Measurements from ENCODE around the gene ATP6V0E1. TPM values are rescaled to one million over a fixed set of nuclear protein-coding genes. Genes with fewer than 3 reads are reported as not detected.

ATP6V0E1 gene
- total and polyA plus RNA-seq, 2 of the 8 experiments (the other 6 are each of a cell fraction or from before 2014, with no cell fraction given), result 108 to 134 TPM

GRCh38 chr5:173045474-173045873 lies 61.9 kb downstream of the ATP6V0E1 start:
- Histone ChIP-seq H3K18ac (ENCODE audit: extremely low read depth, low read length) (no peak overlapping the region), H2AK5ac (ENCODE audit: low read depth, low read length) (no peak overlapping the region), H2BK12ac (ENCODE audit: low read depth, low read length) (no peak overlapping the region), H3K23ac (ENCODE audit: insufficient read length) (no peak overlapping the region), H3K4me2 (ENCODE audit: insufficient read depth in 1 of 2, low read depth in 2 of 2, low read length in 2 of 2) (no peak overlapping the region), H3K14ac (ENCODE audit: insufficient read length) (no peak overlapping the region), H4K8ac (ENCODE audit: extremely low read depth, insufficient read depth, low read length) (no peak overlapping the region), H3K9ac (replicated peaks in 1 of 4; ENCODE audit: extremely low read depth in 1 of 4, low read depth in 3 of 4, low read length in 3 of 4) (no peak overlapping the region), H3K36me3 (ENCODE audit: control insufficient read depth in 2 of 4, insufficient read depth in 4 of 4, low read length in 3 of 4) (no peaks in the 10 kb centered on the region), H2BK120ac (replicated peaks; ENCODE audit: low read depth, low read length) (no peak overlapping the region), H3K79me1 (ENCODE audit: low read depth, low read length) (no peaks in the 10 kb centered on the region), H3K27ac (ENCODE audit: low read depth, low read length) (no peak overlapping the region), H3K9me3 (ENCODE audit: insufficient read depth in 2 of 2, low read depth in 1 of 2, low read length in 1 of 2) (no peaks in the 10 kb centered on the region), H4K5ac (ENCODE audit: insufficient read length, low read depth, low read length) (no peak overlapping the region), H3K79me2 (ENCODE audit: control insufficient read depth in 1 of 2, insufficient read depth in 2 of 2, low read length in 2 of 2) (no peaks in the 10 kb centered on the region), H4K20me1 (replicated peaks in 1 of 2; ENCODE audit: control insufficient read depth in 1 of 2, insufficient read depth in 2 of 2, low read length in 2 of 2) (no peaks in the 10 kb centered on the region), H2BK15ac (ENCODE audit: low read length) (no peak overlapping the region), H3K4ac (replicated peaks; ENCODE audit: insufficient read length, low read depth, low read length) (no peak overlapping the region), H3K56ac (replicated peaks; ENCODE audit: insufficient read length, low read depth, low read length) (no peak overlapping the region), H2BK20ac (ENCODE audit: low read length) (no peak overlapping the region), H2AFZ (ENCODE audit: low read length) (peak overlapping the region; percentile 66), H3K23me2 (ENCODE audit: low read depth, low read length) (no peaks in the 10 kb centered on the region), H3K4me3 (ENCODE audit: extremely low read depth in 1 of 4, insufficient read depth in 2 of 4, low read depth in 3 of 4, low read length in 4 of 4) (no peak overlapping the region), H4K91ac (replicated peaks; ENCODE audit: insufficient read length, low read length) (no peak overlapping the region), H3K27me3 (replicated peaks in 1 of 4; ENCODE audit: control insufficient read depth in 3 of 4, extremely low read depth in 1 of 4, insufficient read depth in 3 of 4, low read length in 3 of 4) (no peaks in the 10 kb centered on the region), H3K4me1 (replicated peaks in 1 of 4; ENCODE audit: control insufficient read depth in 3 of 4, insufficient read depth in 4 of 4, low read length in 3 of 4) (peaks cover 0 to 6% (median 3%) of the 10 kb centered on the region in 4 experiments; a peak in 2 of 7 replicates), H2BK5ac (ENCODE audit: low read depth, low read length) (no peak overlapping the region)
- DNase-seq (ENCODE audit: low read depth in 1 of 2, low spot score in 2 of 2) (no peak), FAIRE-seq (no peak)
- 72% methylated on average over 8 of the region's 8 CpGs; no CpG with 5 or more reads in 1 of the 2 experiments for WGBS, 2 experiments (ENCODE audit: extremely low coverage in 1 of 2, insufficient coverage in 1 of 2, insufficient read length in 1 of 2, insufficient replicate concordance in 2 of 2, low coverage in 1 of 2, low lambda C conversion rate in 2 of 2, missing lambda C conversion rate in 1 of 2)
- ChIA-PET POLR2A (ENCODE audit: partially characterized antibody) (interaction anchor here (0.6 to 0.9 kb wide), 2 partner anchors 20 to 277 kb away, joined by 3 to 5 read pairs; no protein-coding TSS in a partner anchor), CTCF (ENCODE audit: partially characterized antibody) (interaction anchor here (0.7 to 1.2 kb wide), 3 partner anchors 12 to 103 kb away, joined by 3 read pairs; no protein-coding TSS in a partner anchor)
